ENCODE results near the gene PTGS1.

PTGS1 gene

DNA sequence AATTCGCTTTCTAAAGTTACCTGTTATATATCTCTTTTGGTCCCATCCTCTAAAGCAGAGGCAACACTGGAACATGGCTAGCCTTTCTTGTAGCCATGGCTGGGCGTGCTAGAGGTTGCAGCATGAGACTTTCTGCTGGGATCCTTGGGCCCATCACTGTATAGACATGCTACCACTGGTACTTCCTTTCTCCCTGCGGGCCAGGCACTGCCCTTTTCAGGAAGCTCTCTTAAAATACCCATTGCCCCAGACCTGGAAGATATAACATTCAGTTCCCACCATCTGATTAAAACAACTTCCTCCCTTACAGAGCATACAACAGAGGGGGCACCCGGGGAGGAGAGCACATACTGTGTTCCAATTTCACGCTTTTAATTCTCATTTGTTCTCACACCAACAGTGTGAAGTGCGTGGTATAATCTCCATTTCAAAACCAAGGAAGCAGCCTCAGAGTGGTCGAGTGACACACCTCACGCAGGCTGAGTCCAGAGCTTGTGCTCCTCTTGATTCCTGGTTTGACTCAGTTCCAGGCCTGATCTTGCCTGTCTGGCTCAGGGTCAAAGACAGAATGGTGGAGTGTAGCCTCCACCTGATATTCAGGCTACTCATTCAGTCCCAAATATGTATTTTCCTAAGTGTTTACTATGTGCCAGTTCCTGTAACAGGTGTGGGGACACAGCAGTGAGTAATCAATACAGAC lies 22.6 kb downstream of the PTGS1 start:
- DNase-seq (ENCODE audit: extremely low spot score): no peak
- TF ChIP-seq, protein P1, sequence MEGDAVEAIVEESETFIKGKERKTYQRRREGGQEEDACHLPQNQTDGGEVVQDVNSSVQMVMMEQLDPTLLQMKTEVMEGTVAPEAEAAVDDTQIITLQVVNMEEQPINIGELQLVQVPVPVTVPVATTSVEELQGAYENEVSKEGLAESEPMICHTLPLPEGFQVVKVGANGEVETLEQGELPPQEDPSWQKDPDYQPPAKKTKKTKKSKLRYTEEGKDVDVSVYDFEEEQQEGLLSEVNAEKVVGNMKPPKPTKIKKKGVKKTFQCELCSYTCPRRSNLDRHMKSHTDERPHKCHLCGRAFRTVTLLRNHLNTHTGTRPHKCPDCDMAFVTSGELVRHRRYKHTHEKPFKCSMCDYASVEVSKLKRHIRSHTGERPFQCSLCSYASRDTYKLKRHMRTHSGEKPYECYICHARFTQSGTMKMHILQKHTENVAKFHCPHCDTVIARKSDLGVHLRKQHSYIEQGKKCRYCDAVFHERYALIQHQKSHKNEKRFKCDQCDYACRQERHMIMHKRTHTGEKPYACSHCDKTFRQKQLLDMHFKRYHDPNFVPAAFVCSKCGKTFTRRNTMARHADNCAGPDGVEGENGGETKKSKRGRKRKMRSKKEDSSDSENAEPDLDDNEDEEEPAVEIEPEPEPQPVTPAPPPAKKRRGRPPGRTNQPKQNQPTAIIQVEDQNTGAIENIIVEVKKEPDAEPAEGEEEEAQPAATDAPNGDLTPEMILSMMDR (IDR thresholded peaks at IDR 0.05; ENCODE audit: control extremely low read depth, extremely low read depth, low read depth, missing control alignments): no peak
- ChIA-PET POLR2A (no interaction called here), CTCF (interaction anchor here (1.5 to 3.2 kb wide), 4 partner anchors 8 to 268 kb away, joined by 4 to 10 read pairs (median 6); no protein-coding TSS in a partner anchor)

DNA sequence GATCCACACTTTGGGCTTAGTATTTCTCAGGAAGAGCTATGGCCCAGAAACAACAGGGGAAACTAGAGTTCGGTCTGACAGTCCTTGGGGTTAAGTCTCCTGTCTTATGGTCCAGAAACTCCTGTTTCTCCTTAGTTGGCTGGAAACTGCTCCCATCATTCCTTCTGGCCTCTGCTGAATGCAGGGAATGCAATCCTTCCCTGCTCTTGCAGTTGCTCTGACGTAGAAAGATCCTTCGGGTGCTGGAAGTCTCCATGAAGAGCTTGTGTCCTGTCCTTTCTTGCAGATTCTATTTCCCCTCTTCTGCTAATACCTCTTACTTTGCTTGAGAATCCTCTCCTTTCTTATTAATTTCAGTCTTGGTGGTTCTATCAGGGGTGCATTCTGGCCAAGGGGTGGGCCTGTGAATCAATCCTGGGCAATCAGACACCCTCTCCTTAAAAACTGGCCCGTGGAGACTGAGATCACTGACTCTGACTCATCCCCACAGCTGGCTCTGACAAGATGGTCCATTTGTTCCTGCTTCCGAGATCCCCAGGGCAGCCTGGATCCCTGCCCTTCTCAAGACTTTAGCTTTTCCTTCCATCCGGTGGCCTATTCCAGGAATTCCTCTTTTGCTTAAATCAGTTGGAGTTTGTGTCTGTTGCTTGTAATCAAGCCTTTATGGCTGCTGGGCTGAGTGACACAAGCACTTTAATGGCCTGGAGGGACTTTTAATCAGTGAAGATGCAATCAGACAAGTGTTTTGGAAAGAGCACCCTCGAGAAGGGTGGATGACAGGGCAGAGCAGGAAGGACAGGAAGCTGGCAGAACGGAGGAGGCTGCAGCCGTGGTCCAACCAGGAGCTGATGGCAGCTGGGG lies 23.7 kb downstream of the PTGS1 start:
- no peak for DNase-seq (ENCODE audit: extremely low spot score)
- POLR2A ChIA-PET: no interaction called here
- CTCF ChIA-PET: interaction anchor here (1.7 to 3.2 kb wide), 3 partner anchors 9 to 44 kb away, joined by 6 to 10 read pairs (median 7); no protein-coding TSS in a partner anchor
- TF ChIP-seq, protein P1 (IDR thresholded peaks at IDR 0.05; ENCODE audit: control extremely low read depth, extremely low read depth, low read depth, missing control alignments): no peak

DNA sequence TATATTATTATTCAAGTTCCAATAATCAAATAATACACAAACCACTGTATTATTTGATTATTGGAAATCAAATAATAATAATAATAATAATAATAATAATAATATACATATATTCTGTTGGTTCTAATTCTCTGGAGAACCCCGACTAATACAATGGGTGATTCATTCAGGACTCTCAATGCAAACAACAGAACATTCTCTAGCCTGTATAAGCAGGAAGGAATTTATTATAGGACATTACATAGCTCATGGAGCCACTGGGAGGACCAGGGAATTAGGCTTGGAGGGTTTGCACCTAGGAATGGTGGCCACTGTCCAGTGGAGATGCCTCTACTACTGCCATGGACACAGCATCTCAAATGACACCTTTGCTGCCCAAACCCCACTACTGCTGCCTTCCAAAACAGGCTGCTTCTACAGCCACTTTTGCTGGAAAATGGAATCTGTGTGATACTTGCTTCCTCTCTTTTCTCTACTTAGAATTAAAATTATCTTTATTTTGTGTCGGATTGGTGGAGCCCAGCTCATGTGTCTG lies 25.9 kb downstream of the PTGS1 start:
- DNase-seq (ENCODE audit: extremely low spot score): no peak
- ChIA-PET CTCF (interaction anchor here (1.1 to 1.2 kb wide), 3 partner anchors 8 to 47 kb away, joined by 3 to 4 read pairs (median 3); no protein-coding TSS in a partner anchor), POLR2A (no interaction called here)
- TF ChIP-seq, protein P1 (IDR thresholded peaks at IDR 0.05; ENCODE audit: control extremely low read depth, extremely low read depth, low read depth, missing control alignments): no peak

DNA sequence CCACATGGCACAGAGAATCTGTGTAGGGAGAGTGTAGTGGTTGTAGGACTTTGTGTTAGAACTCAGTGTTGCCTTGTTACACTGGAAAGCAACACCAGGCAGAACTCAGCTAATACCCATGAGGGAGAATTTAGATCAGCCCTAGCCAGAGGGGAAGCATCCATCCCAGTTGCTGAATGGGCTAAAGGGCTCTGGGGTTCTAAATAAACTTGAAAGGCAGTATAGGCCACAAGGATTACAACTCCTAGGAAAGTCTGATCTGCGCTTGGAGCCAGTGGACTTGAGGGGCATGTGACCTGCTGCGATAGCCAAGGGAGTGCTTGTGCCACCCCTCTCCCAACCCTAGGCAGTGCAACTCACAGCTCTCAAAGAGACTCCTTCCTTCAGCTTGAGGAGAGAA lies 26.9 kb downstream of the PTGS1 start:
- POLR2A ChIA-PET: no interaction called here
- TF ChIP-seq, protein P1 (IDR thresholded peaks at IDR 0.05; ENCODE audit: control extremely low read depth, extremely low read depth, low read depth, missing control alignments): no peak
- DNase-seq (ENCODE audit: extremely low spot score): no peak
- CTCF ChIA-PET: interaction anchor here (1.2 kb wide), 1 partner anchor 48 kb away, joined by 4 read pairs; no protein-coding TSS in a partner anchor

DNA sequence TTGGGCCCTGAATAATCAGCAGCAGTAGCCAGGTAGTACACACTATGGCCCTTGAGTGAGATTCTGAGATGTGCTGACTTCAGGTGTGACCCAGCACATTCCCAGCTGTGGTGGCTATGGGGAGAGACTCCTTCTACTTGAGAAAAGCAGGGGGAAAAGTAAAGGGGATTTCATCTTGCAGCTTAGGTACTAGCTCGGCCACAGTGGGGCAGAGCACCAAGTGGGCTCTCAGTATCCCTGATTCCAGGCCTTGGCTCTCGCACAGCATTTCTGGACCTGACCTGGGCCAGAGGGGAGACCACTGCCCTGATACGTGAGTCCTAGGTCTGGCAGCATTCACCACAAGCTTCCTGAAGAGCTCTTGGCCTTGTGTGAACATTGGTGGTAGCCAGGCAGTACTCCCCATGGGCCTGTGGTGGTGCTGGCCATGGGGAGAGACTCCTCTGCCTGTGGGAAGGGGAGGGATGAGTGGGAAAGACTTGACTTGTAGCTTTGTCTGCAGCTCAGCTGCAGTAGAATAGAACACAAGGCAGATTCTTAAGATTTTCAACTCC lies 27.6 kb downstream of the PTGS1 start:
- CTCF ChIA-PET: interaction anchor here (1.6 kb wide), 1 partner anchor 9 kb away, joined by 3 read pairs; no protein-coding TSS in a partner anchor
- TF ChIP-seq, protein P1 (IDR thresholded peaks at IDR 0.05; ENCODE audit: control extremely low read depth, extremely low read depth, low read depth, missing control alignments): no peak
- POLR2A ChIA-PET: no interaction called here

DNA sequence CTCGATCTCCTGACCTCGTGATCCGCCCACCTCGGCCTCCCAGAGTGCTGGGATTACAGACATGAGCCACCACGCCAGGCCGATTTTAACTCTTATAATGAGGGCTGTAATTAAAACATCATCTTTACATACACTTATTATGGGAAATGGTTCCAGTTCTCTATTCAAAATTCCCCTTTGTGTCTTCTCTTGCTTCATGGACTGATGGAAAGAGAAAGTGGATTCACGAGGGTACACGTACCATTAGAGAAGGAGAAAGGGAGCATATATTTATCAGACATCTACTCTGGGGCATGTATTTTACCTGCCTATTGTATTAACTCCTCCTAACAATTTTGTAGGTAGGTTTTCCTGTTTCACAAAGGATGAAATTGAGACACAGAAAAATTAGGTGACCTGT lies 31.1 kb downstream of the PTGS1 start:
- no peak for DNase-seq (ENCODE audit: extremely low spot score)
- ChIA-PET POLR2A (no interaction called here), CTCF (no interaction called here)
- TF ChIP-seq, protein P1 (IDR thresholded peaks at IDR 0.05; ENCODE audit: control extremely low read depth, extremely low read depth, low read depth, missing control alignments): no peak

More for the DNA sequence above, 27.6 kb downstream of the PTGS1 start:
- no peak for DNase-seq (ENCODE audit: extremely low spot score)

Measured in GM10248 (cell line).